K562 (cell line): ENCODE measurements around the gene KLF13. TPM values are rescaled to one million over a fixed set of nuclear protein-coding genes. Genes with fewer than 3 reads are reported as not detected.
A peak's percentile ranks its signal among the peaks of the same experiment; 100 is the strongest.

Source experiments
- ATAC-seq: fragments of 200-7000 bp; cut with Tn5 transposase; 3 replicates; pipeline ENCODE4 v1.9.1; 2020; ENCODE audit warnings: moderate library complexity
- BruUV-seq: library from RNA; stranded (reverse); fragments of 400-500 nt; replicated peaks from 2 replicates; lab custom pipeline; 2021; lab: Mats Ljungman, UMichigan
- CTCF ChIA-PET: fragments of 300-600 bp; formaldehyde crosslinking; extraction: SDS; loops from one replicate; lab custom pipeline; 2021; ENCODE audit warnings: low intra/inter-chr PET ratio; lab: Yijun Ruan, JAX
- POLR2A ChIA-PET: fragments of 300-600, 350-650 bp; sonication (Branson Sonifier 250); formaldehyde crosslinking; extraction: SDS; loops from one replicate; lab custom pipeline; 2021; ENCODE audit warnings: antibody characterized with exemption, inconsistent platforms; lab: Yijun Ruan, JAX
- DNase-seq, 4 experiments: peaks; one replicate each; pipeline versions ENCODE4 v3.0.0 to v3.0.0-alpha.2; 2011 to 2018; ENCODE audit warnings: low spot score in 3 of 4, mixed read lengths in 3 of 4; ENCODE audit errors: extremely low read depth in 1 of 4
- FAIRE-seq: peaks from 2 replicates; lab custom pipeline; 2011; peaks lifted over from hg19 to GRCh38; lab: Jason Lieb, UNC
- H2AFZ ChIP-seq: 2 replicates; pipeline ENCODE4 v1.6.0; 2011; ENCODE audit warnings: low read depth, low read length, control low read depth, inconsistent platforms
- H3K27ac ChIP-seq: fragments of 200-600 bp; 3 replicates; pipeline ENCODE4 v1.8.0; 2011; ENCODE audit warnings: low read depth, mild to moderate bottlenecking, control low read depth, inconsistent platforms, low read length, moderate library complexity, mixed read lengths; ENCODE audit errors: extremely low read depth
- H3K27me3 ChIP-seq, 2 experiments: fragments of 300-600 bp in 1 of 2; 2 replicates in 1 of 2; 3 replicates in 1 of 2; pipeline versions ENCODE4 v1.6.0 to v1.8.0; 2011; ENCODE audit warnings: inconsistent platforms in 2 of 2, low read length in 2 of 2, mild to moderate bottlenecking in 1 of 2, mixed read lengths in 1 of 2, moderate library complexity in 1 of 2; ENCODE audit not compliant: control insufficient read depth in 2 of 2, insufficient read depth in 2 of 2
- H3K36me3 ChIP-seq: fragments of 300-600 bp; 3 replicates; pipeline ENCODE4 v1.8.0; 2011; ENCODE audit warnings: mild to moderate bottlenecking, low read length, inconsistent platforms; ENCODE audit not compliant: control insufficient read depth, insufficient read depth
- H3K4me1 ChIP-seq, 2 experiments: fragments of 200-600 bp in 1 of 2; replicated peaks in 1 of 2; 2 replicates in 1 of 2; 3 replicates in 1 of 2; pipeline versions ENCODE4 v1.5.1 to v1.8.0; 2011; ENCODE audit warnings: inconsistent platforms in 2 of 2, low read length in 2 of 2, mild to moderate bottlenecking in 1 of 2, mixed read lengths in 1 of 2, moderate library complexity in 1 of 2; ENCODE audit not compliant: control insufficient read depth in 2 of 2, insufficient read depth in 2 of 2
- H3K4me2 ChIP-seq: 2 replicates; pipeline ENCODE4 v1.6.1; 2011; ENCODE audit warnings: low read length, control low read depth, inconsistent platforms, mixed read lengths; ENCODE audit not compliant: insufficient read depth
- H3K4me3 ChIP-seq: fragments of 200-600 bp; sonication (generic), shearing (Covaris generic); 2 replicates; pipeline ENCODE4 v1.5.1; 2016; ENCODE audit warnings: control low read depth, inconsistent platforms
- H3K79me2 ChIP-seq: fragments of 200-600 bp; 3 replicates; pipeline ENCODE4 v1.8.0; 2011; ENCODE audit warnings: low read length, inconsistent platforms; ENCODE audit not compliant: control insufficient read depth, insufficient read depth
- H3K9ac ChIP-seq, 2 experiments: 2 replicates each; pipeline versions ENCODE4 v1.6.0 to v1.6.1; 2011; ENCODE audit warnings: low read depth in 2 of 2, low read length in 2 of 2, control low read depth in 1 of 2, inconsistent platforms in 1 of 2, mild to moderate bottlenecking in 1 of 2, mixed read lengths in 1 of 2; ENCODE audit not compliant: insufficient read depth in 1 of 2
- H3K9me1 ChIP-seq: one replicate; pipeline ENCODE4 v1.6.0; 2011; ENCODE audit warnings: inconsistent platforms, mild to moderate bottlenecking, low read length, moderate library complexity; ENCODE audit not compliant: control insufficient read depth, insufficient read depth
- H3K9me3 ChIP-seq: replicated peaks from 2 replicates; pipeline ENCODE4 v1.5.1; 2011; ENCODE audit warnings: low read depth, low read length, inconsistent platforms; ENCODE audit not compliant: control insufficient read depth, insufficient read depth
- H4K20me1 ChIP-seq: replicated peaks from 2 replicates; pipeline ENCODE4 v1.6.1; 2011; ENCODE audit warnings: low read length, inconsistent platforms, mixed read lengths; ENCODE audit not compliant: control insufficient read depth, insufficient read depth
- HNRNPK ChIP-seq: fragments of 200-400 bp; formaldehyde crosslinking; IDR thresholded peaks from one replicate; pipeline ENCODE4 v1.6.1; 2018; ENCODE audit warnings: mild to moderate bottlenecking, low read depth, low read length; ENCODE audit not compliant: poor library complexity, severe bottlenecking
- MAFG ChIP-seq: fragments of 450-650 bp; conservative IDR thresholded peaks from 2 replicates; pipeline ENCODE4 v1.6.1; 2016; ENCODE audit warnings: missing genetic modification characterization, missing compliant biosample characterization
- MAFK ChIP-seq: IDR thresholded peaks from 2 replicates; pipeline ENCODE4 v1.6.1; 2011; ENCODE audit warnings: low read length, improper control_type of control experiment
- PBX2 ChIP-seq, 2 experiments: IDR thresholded peaks in 1 of 2; conservative IDR thresholded peaks in 1 of 2; 2 replicates each; pipeline ENCODE4 v1.6.1; 2016; ENCODE audit warnings: low read depth in 2 of 2, mild to moderate bottlenecking in 1 of 2, missing compliant biosample characterization in 1 of 2, missing genetic modification characterization in 1 of 2, moderate library complexity in 1 of 2
- TAF9B ChIP-seq: fragments of 450-650 bp; IDR thresholded peaks from 2 replicates; pipeline ENCODE4 v1.6.1; 2018; ENCODE audit warnings: mild to moderate bottlenecking; ENCODE audit not compliant: partially characterized antibody
- ZHX1 ChIP-seq: fragments of 150-350 bp; conservative IDR thresholded peaks from 2 replicates; pipeline ENCODE4 v1.6.1; 2014; ENCODE audit warnings: low read length
- WGBS: fragments of 100-300 bp; shearing (Covaris generic); methylation state at CpG from one replicate; pipeline ENCODE4 v1.1.6; 2016; ENCODE audit warnings: low coverage, mixed read lengths; ENCODE audit not compliant: insufficient coverage; ENCODE audit errors: missing lambda C conversion rate; 5-methylcytosine and 5-hydroxymethylcytosine counted together
- in situ Hi-C: fragments of 300-500 bp; cut with MboI; formaldehyde crosslinking; loops from 4 replicates; pipeline ENCODE4 v1.15.0; 2018; ENCODE audit warnings: inconsistent platforms, mixed read lengths
- intact Hi-C: fragments of 100-400 bp; cut with micrococcal nuclease; formaldehyde crosslinking; loops from 2 replicates; pipeline ENCODE4 v1.14.2; 2022
- polyA plus RNA-seq, 8 experiments: library from polyadenylated mRNA; depleted of rRNA in 4 of 8; stranded (reverse) in 5 of 8; unstranded in 3 of 8; fragments of >200 nt; fragmentation: Nextera tagmentation in 2 of 8; fragmentation: Illumina TruSeq in 1 of 8; extraction: Ambion mirVana in 2 of 8; extraction: Trizol in 1 of 8; gene quantifications; 2 replicates each; pipeline versions ENCODE4 v1.2.1 to v1.2.3, GENCODE V29; 2011 to 2014; ENCODE audit warnings: inconsistent platforms in 1 of 8, missing spikeins in 1 of 8
- total RNA-seq, 7 experiments: library from RNA; depleted of rRNA in 6 of 7; stranded (reverse); fragments of >200 nt in 6 of 7; fragmentation: Illumina TruSeq in 2 of 7; extraction: Trizol in 2 of 7; gene quantifications; 2 replicates each; pipeline versions ENCODE4 v1.2.1 to v1.2.3, GENCODE V29; 2011 to 2021; ENCODE audit warnings: low replicate concordance in 1 of 7
- TF ChIP-seq, protein P1 (sequence below): fragments of 450-650 bp; IDR thresholded peaks from 2 replicates; pipeline ENCODE4 v1.6.1; 2017; ENCODE audit warnings: antibody characterized with exemption, mild to moderate bottlenecking
- TF ChIP-seq, protein P2 (sequence below): fragments of 450-650 bp; IDR thresholded peaks from 2 replicates; pipeline ENCODE4 v1.6.1; 2016

The KLF13 gene
- total and polyA plus RNA-seq, 9 of the 15 experiments (the other 6 are each of a cell fraction or from before 2014, with no cell fraction given), result 1.8 to 10.5 (median 4.8) TPM

DNA sequence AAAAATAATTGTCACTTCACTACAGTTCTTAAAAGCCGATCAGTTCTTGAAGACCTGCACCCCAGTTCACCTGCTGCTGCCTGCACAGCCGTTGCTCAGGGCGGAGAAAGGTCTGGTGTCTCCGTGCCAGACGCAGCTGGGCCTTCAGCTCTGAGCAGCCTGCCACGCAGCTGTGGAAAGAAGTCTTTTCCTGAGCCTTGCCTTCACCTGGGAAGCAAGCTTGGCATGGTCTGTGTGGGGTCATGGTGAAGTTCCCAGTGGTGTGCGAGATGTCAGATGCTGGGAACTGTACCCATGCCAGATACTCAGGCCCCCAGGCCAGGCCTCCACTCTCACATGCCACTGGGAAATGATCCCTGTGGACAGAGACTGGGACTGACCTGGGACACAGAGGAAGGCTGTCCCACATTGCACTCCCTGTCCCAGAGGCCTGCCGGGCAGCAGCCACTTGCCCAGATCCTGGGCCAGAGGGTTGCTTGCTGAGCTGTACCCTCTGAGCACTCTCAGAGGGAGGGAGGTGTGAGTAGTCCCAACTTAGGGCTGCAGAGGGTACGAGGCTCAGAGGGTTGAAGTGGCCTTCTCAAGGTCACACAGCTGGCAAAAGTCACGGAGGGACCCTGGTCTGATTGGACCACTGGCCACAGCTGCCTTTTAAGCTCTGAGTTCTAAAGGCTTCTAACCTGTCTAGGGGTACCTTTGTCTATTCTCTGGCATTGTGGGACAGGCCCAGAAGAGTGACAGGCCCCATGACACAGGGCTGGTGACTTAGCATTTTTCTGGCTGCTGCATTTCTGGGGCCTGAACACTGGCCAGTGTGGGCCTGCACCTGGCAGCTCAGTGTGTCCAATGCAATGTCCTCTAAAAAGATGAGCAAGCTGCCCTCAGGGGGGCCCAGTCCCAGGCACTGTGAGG is 55.4 kb downstream of the KLF13 start:
- WGBS, result 38% methylated on average over 10 of the region's 10 CpGs
- BruUV-seq, result no TSS peak
- no peak overlapping the region for H3K4me3 ChIP-seq
- FAIRE-seq (no peak), DNase-seq (no peak), ATAC-seq (peak; percentile 73)
- H3K4me2 ChIP-seq, result no peak overlapping the region
- peaks cover 0 to 3% of the 10 kb centered on the region in 2 experiments; a peak in 2 of 5 replicates for H3K27me3 ChIP-seq
- in situ Hi-C loops, result no loop called here
- intact Hi-C loops, result no loop called here
- H2AFZ ChIP-seq, result no peak overlapping the region
- no peaks in the 10 kb centered on the region for H3K36me3 ChIP-seq
- no peaks in the 10 kb centered on the region for H4K20me1 ChIP-seq
- no peaks in the 10 kb centered on the region for H3K9me1 ChIP-seq
- no peaks in the 10 kb centered on the region for H3K9me3 ChIP-seq
- POLR2A ChIA-PET, result interaction anchor here (1.0 kb wide), 1 partner anchor 12 kb away, joined by 3 read pairs; no protein-coding TSS in a partner anchor
- H3K79me2 ChIP-seq, result no peaks in the 10 kb centered on the region
- CTCF ChIA-PET, result no interaction called here
- H3K9ac ChIP-seq, result peak overlapping the region in 1 of 2 experiments; percentile 52; a peak in 2 of 4 replicates
- H3K27ac ChIP-seq, result no peak overlapping the region
- peaks cover 0 to 12% of the 10 kb centered on the region in 2 experiments; a peak in 3 of 5 replicates for H3K4me1 ChIP-seq
- TF ChIP-seq, protein P1, sequence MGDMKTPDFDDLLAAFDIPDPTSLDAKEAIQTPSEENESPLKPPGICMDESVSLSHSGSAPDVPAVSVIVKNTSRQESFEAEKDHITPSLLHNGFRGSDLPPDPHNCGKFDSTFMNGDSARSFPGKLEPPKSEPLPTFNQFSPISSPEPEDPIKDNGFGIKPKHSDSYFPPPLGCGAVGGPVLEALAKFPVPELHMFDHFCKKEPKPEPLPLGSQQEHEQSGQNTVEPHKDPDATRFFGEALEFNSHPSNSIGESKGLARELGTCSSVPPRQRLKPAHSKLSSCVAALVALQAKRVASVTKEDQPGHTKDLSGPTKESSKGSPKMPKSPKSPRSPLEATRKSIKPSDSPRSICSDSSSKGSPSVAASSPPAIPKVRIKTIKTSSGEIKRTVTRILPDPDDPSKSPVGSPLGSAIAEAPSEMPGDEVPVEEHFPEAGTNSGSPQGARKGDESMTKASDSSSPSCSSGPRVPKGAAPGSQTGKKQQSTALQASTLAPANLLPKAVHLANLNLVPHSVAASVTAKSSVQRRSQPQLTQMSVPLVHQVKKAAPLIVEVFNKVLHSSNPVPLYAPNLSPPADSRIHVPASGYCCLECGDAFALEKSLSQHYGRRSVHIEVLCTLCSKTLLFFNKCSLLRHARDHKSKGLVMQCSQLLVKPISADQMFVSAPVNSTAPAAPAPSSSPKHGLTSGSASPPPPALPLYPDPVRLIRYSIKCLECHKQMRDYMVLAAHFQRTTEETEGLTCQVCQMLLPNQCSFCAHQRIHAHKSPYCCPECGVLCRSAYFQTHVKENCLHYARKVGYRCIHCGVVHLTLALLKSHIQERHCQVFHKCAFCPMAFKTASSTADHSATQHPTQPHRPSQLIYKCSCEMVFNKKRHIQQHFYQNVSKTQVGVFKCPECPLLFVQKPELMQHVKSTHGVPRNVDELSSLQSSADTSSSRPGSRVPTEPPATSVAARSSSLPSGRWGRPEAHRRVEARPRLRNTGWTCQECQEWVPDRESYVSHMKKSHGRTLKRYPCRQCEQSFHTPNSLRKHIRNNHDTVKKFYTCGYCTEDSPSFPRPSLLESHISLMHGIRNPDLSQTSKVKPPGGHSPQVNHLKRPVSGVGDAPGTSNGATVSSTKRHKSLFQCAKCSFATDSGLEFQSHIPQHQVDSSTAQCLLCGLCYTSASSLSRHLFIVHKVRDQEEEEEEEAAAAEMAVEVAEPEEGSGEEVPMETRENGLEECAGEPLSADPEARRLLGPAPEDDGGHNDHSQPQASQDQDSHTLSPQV, result 0 out of 2 replicates have a peak, but pooled peaks have one; percentile 21
- TF ChIP-seq MAFK (peak; percentile 46), MAFG (tag) (peak; percentile 80), HNRNPK (no peak), TAF9B (no peak), ZHX1 (no peak), PBX2 (CRISPR knock-in tag; IDR thresholded peaks at IDR 0.05; ENCODE audit: low read depth) (no peak), PBX2 (tag; conservative IDR thresholded peaks at IDR 0.05; ENCODE audit: low read depth) (peak; percentile 63)
- TF ChIP-seq, protein P2, sequence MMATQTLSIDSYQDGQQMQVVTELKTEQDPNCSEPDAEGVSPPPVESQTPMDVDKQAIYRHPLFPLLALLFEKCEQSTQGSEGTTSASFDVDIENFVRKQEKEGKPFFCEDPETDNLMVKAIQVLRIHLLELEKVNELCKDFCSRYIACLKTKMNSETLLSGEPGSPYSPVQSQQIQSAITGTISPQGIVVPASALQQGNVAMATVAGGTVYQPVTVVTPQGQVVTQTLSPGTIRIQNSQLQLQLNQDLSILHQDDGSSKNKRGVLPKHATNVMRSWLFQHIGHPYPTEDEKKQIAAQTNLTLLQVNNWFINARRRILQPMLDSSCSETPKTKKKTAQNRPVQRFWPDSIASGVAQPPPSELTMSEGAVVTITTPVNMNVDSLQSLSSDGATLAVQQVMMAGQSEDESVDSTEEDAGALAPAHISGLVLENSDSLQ, result peak; percentile 92
